OCI-LY7 (cell line): ENCODE data around the gene CHD5.

Experiments
- EZH2phosphoT487 ChIP-seq: fragments of 200-600 bp; sonication (generic); IDR thresholded peaks from 2 replicates; pipeline ENCODE4 v1.6.1; 2018; ENCODE audit warnings: low read depth, borderline replicate concordance, mild to moderate bottlenecking, mixed run types, antibody characterized with exemption, low read length, moderate library complexity, mixed read lengths
- TF ChIP-seq, protein P1 (sequence below): fragments of 200-600 bp; sonication (generic); conservative IDR thresholded peaks from 2 replicates; pipeline ENCODE4 v1.5.1; 2014; ENCODE audit warnings: mild to moderate bottlenecking, antibody characterized with exemption, low read length, moderate library complexity, mixed read lengths

GRCh38 chr1:6121651-6122370, 58.3 kb downstream of the CHD5 start:
- TF ChIP-seq, protein P1, sequence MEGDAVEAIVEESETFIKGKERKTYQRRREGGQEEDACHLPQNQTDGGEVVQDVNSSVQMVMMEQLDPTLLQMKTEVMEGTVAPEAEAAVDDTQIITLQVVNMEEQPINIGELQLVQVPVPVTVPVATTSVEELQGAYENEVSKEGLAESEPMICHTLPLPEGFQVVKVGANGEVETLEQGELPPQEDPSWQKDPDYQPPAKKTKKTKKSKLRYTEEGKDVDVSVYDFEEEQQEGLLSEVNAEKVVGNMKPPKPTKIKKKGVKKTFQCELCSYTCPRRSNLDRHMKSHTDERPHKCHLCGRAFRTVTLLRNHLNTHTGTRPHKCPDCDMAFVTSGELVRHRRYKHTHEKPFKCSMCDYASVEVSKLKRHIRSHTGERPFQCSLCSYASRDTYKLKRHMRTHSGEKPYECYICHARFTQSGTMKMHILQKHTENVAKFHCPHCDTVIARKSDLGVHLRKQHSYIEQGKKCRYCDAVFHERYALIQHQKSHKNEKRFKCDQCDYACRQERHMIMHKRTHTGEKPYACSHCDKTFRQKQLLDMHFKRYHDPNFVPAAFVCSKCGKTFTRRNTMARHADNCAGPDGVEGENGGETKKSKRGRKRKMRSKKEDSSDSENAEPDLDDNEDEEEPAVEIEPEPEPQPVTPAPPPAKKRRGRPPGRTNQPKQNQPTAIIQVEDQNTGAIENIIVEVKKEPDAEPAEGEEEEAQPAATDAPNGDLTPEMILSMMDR: no peak
- TF ChIP-seq EZH2phosphoT487: no peak
